K562 (cell line): ENCODE measurements around the gene KISS1R. TPM values are rescaled to one million over a fixed set of nuclear protein-coding genes. Genes with fewer than 3 reads are reported as not detected.

ENCODE experiments used
- HDAC6 ChIP-seq: IDR thresholded peaks from 2 replicates; pipeline ENCODE4 v1.6.1; 2012; ENCODE audit warnings: low read depth, mild to moderate bottlenecking, control low read depth, inconsistent platforms, low read length, moderate library complexity
- IRF1 ChIP-seq: sonication (generic); formaldehyde crosslinking; IDR thresholded peaks from 2 replicates; pipeline ENCODE4 v1.8.0; 2022; ENCODE audit warnings: missing genetic modification reagents, mild to moderate bottlenecking, borderline replicate concordance
- KAT7 ChIP-seq: sonication (generic); formaldehyde crosslinking; IDR thresholded peaks from 2 replicates; pipeline ENCODE4 v1.8.0; 2022; ENCODE audit warnings: missing genetic modification reagents, mild to moderate bottlenecking, borderline replicate concordance
- KLF1 ChIP-seq: fragments of 450-650 bp; IDR thresholded peaks from 2 replicates; pipeline ENCODE4 v1.6.1; 2016; ENCODE audit warnings: missing genetic modification characterization, missing compliant biosample characterization
- MBD1 ChIP-seq: fragments of 250-450 bp; sonication (Bioruptor Pico); IDR thresholded peaks from 2 replicates; pipeline ENCODE4 v1.8.0; 2022; ENCODE audit warnings: inconsistent platforms
- MYC ChIP-seq, 2 experiments: fragments of 250-450 bp in 1 of 2; sonication (Bioruptor Pico) in 1 of 2; IDR thresholded peaks; 2 replicates each; pipeline versions ENCODE4 v1.5.1 to v1.6.1; 2012 to 2021; ENCODE audit warnings: low read depth in 2 of 2, borderline replicate concordance in 1 of 2, improper control_type of control experiment in 1 of 2, low read length in 1 of 2, mild to moderate bottlenecking in 1 of 2, moderate library complexity in 1 of 2
- POLR2H ChIP-seq: IDR thresholded peaks from 2 replicates; pipeline ENCODE4 v1.6.1; 2016; ENCODE audit warnings: missing genetic modification characterization, low read depth, mild to moderate bottlenecking, control low read depth, missing compliant biosample characterization, moderate library complexity
- RBBP5 ChIP-seq: fragments of 200-600 bp; sonication (generic); IDR thresholded peaks from 2 replicates; pipeline ENCODE4 v1.6.1; 2012; ENCODE audit warnings: borderline replicate concordance, mild to moderate bottlenecking, low read length, control low read depth, inconsistent platforms; ENCODE audit not compliant: insufficient read depth, poor library complexity, severe bottlenecking
- RBM39 ChIP-seq: fragments of 200-400 bp; formaldehyde crosslinking; optimal IDR thresholded peaks from 2 replicates; pipeline ENCODE3; 2018; ENCODE audit warnings: low read depth, low read length
- REST ChIP-seq, 2 experiments: fragments of 450-650 bp; formaldehyde crosslinking in 1 of 2; IDR thresholded peaks; 2 replicates each; pipeline versions ENCODE4 v1.4.0 to v1.6.1; 2014 to 2020; ENCODE audit warnings: mild to moderate bottlenecking in 2 of 2, borderline replicate concordance in 1 of 2, low read depth in 1 of 2
- SMARCA5 ChIP-seq: fragments of 450-650 bp; IDR thresholded peaks from 2 replicates; pipeline ENCODE4 v1.6.1; 2016
- SMARCB1 ChIP-seq: IDR thresholded peaks from 2 replicates; pipeline ENCODE4 v1.6.1; 2011; ENCODE audit warnings: improper control_type of control experiment, low read depth; ENCODE audit not compliant: insufficient read length
- ZEB2 ChIP-seq: fragments of 450-650 bp; IDR thresholded peaks from 2 replicates; pipeline ENCODE4 v1.6.1; 2016
- ZNF324 ChIP-seq: fragments of 250-450 bp; sonication (Bioruptor Pico); IDR thresholded peaks from 2 replicates; pipeline ENCODE4 v1.4.0; 2020; ENCODE audit warnings: mild to moderate bottlenecking
- ZNF75A ChIP-seq: fragments of 450-650 bp; formaldehyde crosslinking; IDR thresholded peaks from 2 replicates; pipeline ENCODE4 v1.4.0; 2020; ENCODE audit warnings: mild to moderate bottlenecking
- polyA plus RNA-seq, 8 experiments: library from polyadenylated mRNA; depleted of rRNA in 4 of 8; stranded (reverse) in 5 of 8; unstranded in 3 of 8; fragments of >200 nt; fragmentation: Nextera tagmentation in 2 of 8; fragmentation: Illumina TruSeq in 1 of 8; extraction: Ambion mirVana in 2 of 8; extraction: Trizol in 1 of 8; gene quantifications; 2 replicates each; pipeline versions ENCODE4 v1.2.1 to v1.2.3, GENCODE V29; 2011 to 2014; ENCODE audit warnings: inconsistent platforms in 1 of 8, missing spikeins in 1 of 8
- total RNA-seq, 7 experiments: library from RNA; depleted of rRNA in 6 of 7; stranded (reverse); fragments of >200 nt in 6 of 7; fragmentation: Illumina TruSeq in 2 of 7; extraction: Trizol in 2 of 7; gene quantifications; 2 replicates each; pipeline versions ENCODE4 v1.2.1 to v1.2.3, GENCODE V29; 2011 to 2021; ENCODE audit warnings: low replicate concordance in 1 of 7

KISS1R gene
- total and polyA plus RNA-seq, 9 of the 15 experiments (the other 6 are each of a cell fraction or from before 2014, with no cell fraction given): 0.37 to 39.4 (median 2.0) TPM

- TF ChIP-seq ZNF324 (CRISPR knock-in tag) (0 out of 2 replicates have a peak, but pooled peaks have one; percentile 51), RBM39 (no peak), MYC (IDR thresholded peaks at IDR 0.05; ENCODE audit: low read depth, low read length) (0 out of 2 replicates have a peak, but pooled peaks have one; percentile 46), MYC (CRISPR knock-in tag; IDR thresholded peaks at IDR 0.05; ENCODE audit: borderline replicate concordance, low read depth) (no peak), KLF1 (no peak), ZEB2 (peak; percentile 77; the same call in 1 of the 2 replicates), HDAC6 (no peak), RBBP5 (peak; percentile 60), ZNF75A (CRISPR knock-in tag) (0 out of 2 replicates have a peak, but pooled peaks have one; percentile 57), REST (IDR thresholded peaks at IDR 0.05; ENCODE audit: borderline replicate concordance) (peak; percentile 29; the same call in 1 of the 2 replicates), REST (CRISPR knock-in tag; IDR thresholded peaks at IDR 0.05; ENCODE audit: low read depth) (no peak), POLR2H (no peak), MBD1 (CRISPR knock-in tag) (0 out of 2 replicates have a peak, but pooled peaks have one; percentile 8), KAT7 (peak; percentile 78; the same call in 1 of the 2 replicates), IRF1 (CRISPR knock-in tag) (no peak), SMARCB1 (no peak), SMARCA5 (peak; percentile 53; the same call in 1 of the 2 replicates)
Observed at GRCh38 chr19:958967-959855, 42.1 kb downstream of the KISS1R start (continued).
